Neural cell (in vitro differentiated cells): ENCODE data around the gene PPP2R1A.

Experiments
- EP300 ChIP-seq: fragments of 450-650 bp; conservative IDR thresholded peaks from 2 replicates; pipeline ENCODE4 v1.6.1; 2014; ENCODE audit warnings: antibody characterized with exemption, mild to moderate bottlenecking, moderate library complexity; ENCODE audit not compliant: poor library complexity, severe bottlenecking
- MXI1 ChIP-seq: fragments of 450-650 bp; conservative IDR thresholded peaks from 2 replicates; pipeline ENCODE4 v1.6.1; 2014; ENCODE audit warnings: antibody characterized with exemption, mild to moderate bottlenecking; ENCODE audit not compliant: poor library complexity, severe bottlenecking
- POLR2AphosphoS5 ChIP-seq: IDR thresholded peaks from 2 replicates; pipeline ENCODE4 v1.6.1; 2012
- SMC3 ChIP-seq: fragments of 450-650 bp; conservative IDR thresholded peaks from 2 replicates; pipeline ENCODE4 v1.6.1; 2014; ENCODE audit warnings: antibody characterized with exemption, mild to moderate bottlenecking, moderate library complexity; ENCODE audit not compliant: poor library complexity
- TAF1 ChIP-seq: IDR thresholded peaks from 2 replicates; pipeline ENCODE4 v1.6.1; 2012; ENCODE audit warnings: low read depth
- TF ChIP-seq, protein P1 (sequence below): fragments of 450-650 bp; IDR thresholded peaks from 2 replicates; pipeline ENCODE4 v1.5.1; 2014; ENCODE audit warnings: antibody characterized with exemption, mild to moderate bottlenecking, moderate library complexity; ENCODE audit not compliant: poor library complexity, severe bottlenecking

DNA sequence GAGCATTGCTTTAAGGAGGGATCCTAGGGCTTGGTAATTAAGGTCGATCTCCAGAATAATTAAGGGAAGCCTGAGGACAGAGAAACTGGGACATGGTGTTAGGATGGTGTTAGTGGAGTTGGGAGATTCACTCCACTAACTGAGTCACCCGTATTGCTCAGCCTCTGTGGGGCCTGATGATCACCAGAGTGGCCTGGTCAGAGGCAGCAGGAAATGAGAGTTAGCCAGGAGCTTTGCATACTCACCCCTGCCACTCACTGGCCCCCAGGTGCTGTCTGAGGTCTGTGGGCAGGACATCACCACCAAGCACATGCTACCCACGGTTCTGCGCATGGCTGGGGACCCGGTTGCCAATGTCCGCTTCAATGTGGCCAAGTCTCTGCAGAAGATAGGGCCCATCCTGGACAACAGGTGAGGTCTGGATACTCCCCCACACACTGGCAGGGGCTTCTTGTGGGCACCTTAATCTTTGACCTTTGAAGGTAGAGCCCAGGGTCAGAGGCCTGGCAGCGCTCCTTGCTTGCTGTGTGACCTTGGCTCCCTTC, 32.1 kb downstream of the PPP2R1A start:
- TF ChIP-seq, protein P1, sequence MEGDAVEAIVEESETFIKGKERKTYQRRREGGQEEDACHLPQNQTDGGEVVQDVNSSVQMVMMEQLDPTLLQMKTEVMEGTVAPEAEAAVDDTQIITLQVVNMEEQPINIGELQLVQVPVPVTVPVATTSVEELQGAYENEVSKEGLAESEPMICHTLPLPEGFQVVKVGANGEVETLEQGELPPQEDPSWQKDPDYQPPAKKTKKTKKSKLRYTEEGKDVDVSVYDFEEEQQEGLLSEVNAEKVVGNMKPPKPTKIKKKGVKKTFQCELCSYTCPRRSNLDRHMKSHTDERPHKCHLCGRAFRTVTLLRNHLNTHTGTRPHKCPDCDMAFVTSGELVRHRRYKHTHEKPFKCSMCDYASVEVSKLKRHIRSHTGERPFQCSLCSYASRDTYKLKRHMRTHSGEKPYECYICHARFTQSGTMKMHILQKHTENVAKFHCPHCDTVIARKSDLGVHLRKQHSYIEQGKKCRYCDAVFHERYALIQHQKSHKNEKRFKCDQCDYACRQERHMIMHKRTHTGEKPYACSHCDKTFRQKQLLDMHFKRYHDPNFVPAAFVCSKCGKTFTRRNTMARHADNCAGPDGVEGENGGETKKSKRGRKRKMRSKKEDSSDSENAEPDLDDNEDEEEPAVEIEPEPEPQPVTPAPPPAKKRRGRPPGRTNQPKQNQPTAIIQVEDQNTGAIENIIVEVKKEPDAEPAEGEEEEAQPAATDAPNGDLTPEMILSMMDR, result no peak
- TF ChIP-seq POLR2AphosphoS5 (no peak), TAF1 (no peak), SMC3 (no peak), EP300 (no peak), MXI1 (no peak)
